Retina (tissue), 1 donor: ENCODE results near the gene NOB1.

ENCODE experiments used
- DNase-seq: peaks from one replicate; pipeline ENCODE4 v3.0.0-alpha.2; 2016

Gene NOB1

GRCh38 chr16:69718111-69718764 is 36.5 kb downstream of the NOB1 start:
- no peak for DNase-seq

- DNase-seq, result no peak
These were observed 37.7 kb downstream of the NOB1 start for GRCh38 chr16:69717066-69717465.

- DNase-seq, result no peak
These were observed 41.7 kb downstream of the NOB1 start for GRCh38 chr16:69712914-69713581.

- no peak for DNase-seq
These were observed 42.4 kb downstream of the NOB1 start for GRCh38 chr16:69712277-69712676.

GRCh38 chr16:69711115-69711740 is 43.5 kb downstream of the NOB1 start:
- no peak for DNase-seq

- peak; percentile 25 for DNase-seq
These were observed 45.2 kb downstream of the NOB1 start for GRCh38 chr16:69709456-69710084.

GRCh38 chr16:69707920-69708683 is 46.6 kb downstream of the NOB1 start:
- no peak for DNase-seq

- DNase-seq, result no peak
These were observed 47.8 kb downstream of the NOB1 start for GRCh38 chr16:69706975-69707340.

- DNase-seq, result no peak
These were observed 48.3 kb downstream of the NOB1 start for GRCh38 chr16:69706256-69706974.

- no peak for DNase-seq
These were observed 51.1 kb downstream of the NOB1 start for GRCh38 chr16:69703638-69704037.

- DNase-seq, result no peak
These were observed 52.9 kb downstream of the NOB1 start for GRCh38 chr16:69701866-69702265.

- DNase-seq, result no peak
These were observed 53.3 kb downstream of the NOB1 start for GRCh38 chr16:69701452-69701851.

- DNase-seq, result no peak
These were observed 54.8 kb downstream of the NOB1 start for GRCh38 chr16:69699915-69700314.

- no peak for DNase-seq
These were observed 56.3 kb downstream of the NOB1 start for GRCh38 chr16:69698404-69698803.

- no peak for DNase-seq
These were observed 60.8 kb downstream of the NOB1 start for GRCh38 chr16:69693916-69694315.

GRCh38 chr16:69691980-69692911 is 62.5 kb downstream of the NOB1 start:
- no peak for DNase-seq
